Measurements from ENCODE around the gene NOP53. TPM values are rescaled to one million over a fixed set of nuclear protein-coding genes. Genes with fewer than 3 reads are reported as not detected.

Gene NOP53
- total and polyA plus RNA-seq, 9 of the 15 experiments (the other 6 are each of a cell fraction or from before 2014, with no cell fraction given) = 6.5 to 274 (median 145) TPM

DNA sequence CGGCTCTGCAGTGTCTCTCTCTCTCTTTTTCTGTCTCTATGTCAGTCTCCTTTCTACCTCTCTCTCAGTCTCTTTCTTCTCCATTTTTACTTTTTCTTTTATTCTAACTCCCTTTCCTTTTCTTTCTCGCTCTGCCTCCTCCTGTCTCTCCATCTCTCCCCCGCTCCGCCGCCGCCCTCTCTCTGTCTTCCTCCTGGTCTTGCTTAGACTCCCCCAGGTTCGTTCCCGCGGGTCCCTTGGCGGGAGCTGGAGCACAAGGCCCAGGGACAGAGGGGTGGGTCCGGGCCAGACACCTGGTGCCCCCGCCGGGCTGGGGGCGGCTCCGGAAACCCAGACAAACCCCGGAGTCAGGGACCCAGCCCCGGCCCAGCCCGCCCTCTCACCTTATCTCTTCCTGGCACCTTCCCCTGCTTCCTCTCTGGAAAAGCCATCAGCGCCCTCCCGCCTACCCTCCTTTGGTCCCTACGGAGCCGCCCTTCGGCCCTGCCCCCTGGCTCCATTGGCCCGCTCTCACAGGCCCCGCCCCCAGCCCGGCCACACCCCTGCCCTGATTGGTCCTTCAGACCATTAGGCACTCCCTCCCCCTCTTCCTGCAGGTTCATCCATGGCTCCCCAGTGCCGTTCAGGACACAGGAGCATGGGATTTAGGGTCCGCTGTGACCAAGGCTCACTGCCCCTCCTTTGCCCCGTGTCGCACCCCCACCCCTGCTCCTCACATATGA, 15.4 kb upstream of the NOP53 start (continued):
- TF ChIP-seq, protein P1, sequence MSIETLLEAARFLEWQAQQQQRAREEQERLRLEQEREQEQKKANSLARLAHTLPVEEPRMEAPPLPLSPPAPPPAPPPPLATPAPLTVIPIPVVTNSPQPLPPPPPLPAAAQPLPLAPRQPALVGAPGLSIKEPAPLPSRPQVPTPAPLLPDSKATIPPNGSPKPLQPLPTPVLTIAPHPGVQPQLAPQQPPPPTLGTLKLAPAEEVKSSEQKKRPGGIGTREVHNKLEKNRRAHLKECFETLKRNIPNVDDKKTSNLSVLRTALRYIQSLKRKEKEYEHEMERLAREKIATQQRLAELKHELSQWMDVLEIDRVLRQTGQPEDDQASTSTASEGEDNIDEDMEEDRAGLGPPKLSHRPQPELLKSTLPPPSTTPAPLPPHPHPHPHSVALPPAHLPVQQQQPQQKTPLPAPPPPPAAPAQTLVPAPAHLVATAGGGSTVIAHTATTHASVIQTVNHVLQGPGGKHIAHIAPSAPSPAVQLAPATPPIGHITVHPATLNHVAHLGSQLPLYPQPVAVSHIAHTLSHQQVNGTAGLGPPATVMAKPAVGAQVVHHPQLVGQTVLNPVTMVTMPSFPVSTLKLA (conservative IDR thresholded peaks at IDR 0.05) = peak in 1 of 2 experiments; percentile 72; a peak in 2 of 4 replicates
- TF ChIP-seq ZNF175 (CRISPR knock-in tag; IDR thresholded peaks at IDR 0.05; ENCODE audit: low read depth) (no peak), SMARCE1 (IDR thresholded peaks at IDR 0.05) (peak; percentile 87), NUFIP1 (IDR thresholded peaks at IDR 0.05; ENCODE audit: partially characterized antibody) (no peak), HDGF (IDR thresholded peaks at IDR 0.05) (peak; percentile 87; the same call in 1 of the 2 replicates), CTBP1 (IDR thresholded peaks at IDR 0.05; ENCODE audit: borderline replicate concordance) (peak; percentile 86), TCFL5 (CRISPR knock-in tag; conservative IDR thresholded peaks at IDR 0.05) (no peak), MIER1 (IDR thresholded peaks at IDR 0.05; ENCODE audit: low read depth) (peak; percentile 53; the same call in 1 of the 2 replicates), SMAD1 (IDR thresholded peaks at IDR 0.05; ENCODE audit: low read depth, low read length, partially characterized antibody) (peak; percentile 48), FOS (IDR thresholded peaks at IDR 0.05; ENCODE audit: extremely low read depth, insufficient read length) (peak; percentile 61), SMC3 (conservative IDR thresholded peaks at IDR 0.05; ENCODE audit: insufficient read depth, low read depth, low read length) (no peak), SMARCC2 (IDR thresholded peaks at IDR 0.05; ENCODE audit: low read depth) (peak; percentile 71; the same call in 1 of the 2 replicates), NR2C1 (IDR thresholded peaks at IDR 0.05) (peak; percentile 22; the same call in 1 of the 2 replicates), NR2C1 (tag; IDR thresholded peaks at IDR 0.05) (no peak), ELF2 (CRISPR knock-in tag; IDR thresholded peaks at IDR 0.05) (no peak), OTX1 (CRISPR knock-in tag; IDR thresholded peaks at IDR 0.05) (no peak), KLF16 (IDR thresholded peaks at IDR 0.05) (peak; percentile 75; the same call in 1 of the 2 replicates), IRF2 (CRISPR knock-in tag; IDR thresholded peaks at IDR 0.05) (no peak), TFAM (CRISPR knock-in tag; conservative IDR thresholded peaks at IDR 0.05) (no peak), CGGBP1 (CRISPR knock-in tag; IDR thresholded peaks at IDR 0.05) (no peak), MBD2 (IDR thresholded peaks at IDR 0.05; ENCODE audit: borderline replicate concordance, low read depth) (peak; percentile 76), GABPA (tag; conservative IDR thresholded peaks at IDR 0.05; ENCODE audit: low read depth) (peak; percentile 40; the same call in 1 of the 2 replicates), TCF3 (CRISPR knock-in tag; IDR thresholded peaks at IDR 0.05) (peak; percentile 84), ETV6 (IDR thresholded peaks at IDR 0.05; ENCODE audit: borderline replicate concordance in 1 of 2, low read depth in 2 of 2, low read length in 1 of 2) (0 out of 4 replicates have a peak, but pooled peaks of 1 of the 2 experiments have one; percentile 7), ETV6 (CRISPR knock-in tag; IDR thresholded peaks at IDR 0.05; ENCODE audit: borderline replicate concordance) (no peak), STAT5B (CRISPR knock-in tag; IDR thresholded peaks at IDR 0.05) (no peak), SP1 (CRISPR knock-in tag; IDR thresholded peaks at IDR 0.05) (peak; percentile 42; the same call in 1 of the 2 replicates), MAFG (tag; conservative IDR thresholded peaks at IDR 0.05) (no peak), RBM25 (IDR thresholded peaks at IDR 0.05; ENCODE audit: low read depth, low read length, severe bottlenecking) (peak; percentile 75), MED1 (CRISPR knock-in tag; IDR thresholded peaks at IDR 0.05; ENCODE audit: borderline replicate concordance) (no peak)
